GM12878 (cell line): ENCODE results near the gene FSD1L. TPM values are rescaled to one million over a fixed set of nuclear protein-coding genes. Genes with fewer than 3 reads are reported as not detected.

Experiments used
- ATAC-seq: fragments of 200-7000 bp; cut with Tn5 transposase; 3 replicates; pipeline ENCODE4 v1.9.1; 2020; ENCODE audit warnings: mild to moderate bottlenecking, moderate library complexity
- BruUV-seq: library from RNA; stranded (reverse); fragments of 400-500 nt; replicated peaks from 2 replicates; lab custom pipeline; 2021; lab: Mats Ljungman, UMichigan
- CTCF ChIA-PET: fragments of 300-600 bp; sonication (Branson Sonifier 250); formaldehyde crosslinking; extraction: SDS; loops from one replicate; lab custom pipeline; 2021; ENCODE audit warnings: inconsistent platforms; lab: Yijun Ruan, JAX
- POLR2A ChIA-PET: fragments of 350-600 bp; formaldehyde crosslinking; extraction: SDS; loops from one replicate; lab custom pipeline; 2021; ENCODE audit warnings: inconsistent platforms; lab: Charles Lee
- RAD21 ChIA-PET: fragments of 300-600 bp; sonication (Branson Sonifier 250); formaldehyde crosslinking; loops from one replicate; lab custom pipeline; 2023; ENCODE audit warnings: antibody characterized with exemption; ENCODE audit not compliant: unreplicated experiment; lab: Charles Lee
- SMC1A ChIA-PET: fragments of 300-600 bp; sonication (Branson Sonifier 250); formaldehyde crosslinking; loops from one replicate; lab custom pipeline; 2023; ENCODE audit not compliant: unreplicated experiment, uncharacterized antibody; lab: Charles Lee
- DNase-seq: peaks from one replicate; pipeline ENCODE4 v3.0.0-alpha.2; 2011; ENCODE audit warnings: low read depth, low spot score
- FAIRE-seq: peaks from 3 replicates; lab custom pipeline; 2011; peaks lifted over from hg19 to GRCh38; lab: Jason Lieb, UNC
- H2AFZ ChIP-seq: 2 replicates; pipeline ENCODE4 v1.6.0; 2011; ENCODE audit warnings: low read depth, low read length, control low read depth; ENCODE audit not compliant: control insufficient read depth
- H3K27ac ChIP-seq: 2 replicates; pipeline ENCODE4 v1.5.1; 2011; ENCODE audit warnings: control low read depth; ENCODE audit not compliant: control insufficient read depth, insufficient read depth
- H3K27me3 ChIP-seq, 2 experiments: replicated peaks in 1 of 2; 2 replicates each; pipeline versions ENCODE4 v1.6.0 to v1.6.1; 2011; ENCODE audit warnings: low read length in 1 of 2; ENCODE audit not compliant: control insufficient read depth in 2 of 2, insufficient read depth in 2 of 2
- H3K36me3 ChIP-seq, 2 experiments: 2 replicates each; pipeline ENCODE4 v1.5.1; 2011; ENCODE audit warnings: low read length in 1 of 2; ENCODE audit not compliant: control insufficient read depth in 2 of 2, insufficient read depth in 2 of 2
- H3K4me1 ChIP-seq: 2 replicates; pipeline ENCODE4 v1.6.1; 2011; ENCODE audit warnings: mild to moderate bottlenecking, low read length, moderate library complexity, mixed read lengths; ENCODE audit not compliant: control insufficient read depth, insufficient read depth
- H3K4me2 ChIP-seq: 2 replicates; pipeline ENCODE4 v1.6.0; 2011; ENCODE audit warnings: control low read depth; ENCODE audit not compliant: control insufficient read depth, insufficient read depth
- H3K4me3 ChIP-seq: fragments of 200-600 bp; sonication (generic); 2 replicates; pipeline ENCODE4 v1.5.1; 2016
- H3K79me2 ChIP-seq: 2 replicates; pipeline ENCODE4 v1.6.0; 2011; ENCODE audit warnings: low read length; ENCODE audit not compliant: control insufficient read depth, insufficient read depth
- H3K9ac ChIP-seq: 2 replicates; pipeline ENCODE4 v1.8.0; 2011; ENCODE audit warnings: low read length, control low read depth, mixed read lengths; ENCODE audit not compliant: control insufficient read depth, insufficient read depth
- H3K9me3 ChIP-seq: replicated peaks from 3 replicates; pipeline ENCODE4 v1.5.1; 2011; ENCODE audit warnings: mild to moderate bottlenecking, low read length; ENCODE audit not compliant: control insufficient read depth, insufficient read depth
- H4K20me1 ChIP-seq: 2 replicates; pipeline ENCODE4 v1.6.0; 2011; ENCODE audit not compliant: control insufficient read depth, insufficient read depth
- RUNX3 ChIP-seq: IDR thresholded peaks from 2 replicates; pipeline ENCODE4 v1.6.1; 2012; ENCODE audit warnings: low read length, inconsistent platforms
- WGBS: methylation state at CpG from one replicate; pipeline ENCODE4 v1.1.6; 2016; ENCODE audit warnings: low lambda C conversion rate; ENCODE audit not compliant: insufficient replicate concordance, insufficient coverage; ENCODE audit errors: missing lambda C conversion rate; 5-methylcytosine and 5-hydroxymethylcytosine counted together
- in situ Hi-C: fragments of 300-500 bp; cut with MboI; formaldehyde crosslinking; loops from 9 replicates; pipeline ENCODE4 v1.14.3; 2018; ENCODE audit warnings: mixed read lengths
- intact Hi-C: fragments of 100-400 bp; cut with micrococcal nuclease; formaldehyde crosslinking; loops from one replicate; pipeline ENCODE4 v1.14.2; 2022; ENCODE audit not compliant: unreplicated experiment
- polyA plus RNA-seq, 11 experiments: library from polyadenylated mRNA; depleted of rRNA in 4 of 11; unstranded in 6 of 11; stranded (reverse) in 5 of 11; fragments of >200 nt; fragmentation: Nextera tagmentation in 4 of 11; fragmentation: Illumina TruSeq in 1 of 11; extraction: Ambion mirVana in 4 of 11; extraction: Trizol in 1 of 11; gene quantifications; 1 replicate in 1 of 11; 2 replicates in 10 of 11; pipeline versions ENCODE4 v1.2.1 to v1.2.3, GENCODE V29; 2011 to 2016; ENCODE audit warnings: inconsistent platforms in 2 of 11, missing spikeins in 2 of 11, low read depth in 1 of 11
- total RNA-seq, 4 experiments: library from RNA; depleted of rRNA in 3 of 4; stranded (reverse); fragments of >200 nt in 3 of 4; fragmentation: Illumina TruSeq in 1 of 4; extraction: Trizol in 1 of 4; gene quantifications; 2 replicates each; pipeline versions ENCODE4 v1.2.1 to v1.2.3, GENCODE V29; 2013 to 2021
- TF ChIP-seq, protein P1 (sequence below): fragments of 450-650 bp; IDR thresholded peaks from 2 replicates; pipeline ENCODE4 v1.6.1; 2016; ENCODE audit warnings: mild to moderate bottlenecking, moderate library complexity, borderline replicate concordance

Gene FSD1L
- total and polyA plus RNA-seq, 10 of the 15 experiments (the other 5 are each of a cell fraction or from before 2014, with no cell fraction given) = 11.9 to 52.4 (median 17.0) TPM

GRCh38 chr9:105403552-105404248 is 44.1 kb upstream of the FSD1L start:
- no peaks in the 10 kb centered on the region for H4K20me1 ChIP-seq
- H3K4me1 ChIP-seq = no peaks in the 10 kb centered on the region; the same call in 1 of the 2 replicates
- no peak for ATAC-seq
- ChIA-PET SMC1A (interaction anchor here (0.9 to 2.2 kb wide), 4 partner anchors 11 to 156 kb away, joined by 3 to 8 read pairs (median 4); no protein-coding TSS in a partner anchor), POLR2A (no interaction called here), RAD21 (interaction anchor here (0.6 to 1.1 kb wide), 3 partner anchors 13 to 188 kb away, joined by 3 to 4 read pairs (median 3); no protein-coding TSS in a partner anchor)
- in situ Hi-C loops = no loop called here
- H3K27ac ChIP-seq = no peak overlapping the region
- BruUV-seq = no TSS peak
- no peak for TF ChIP-seq RUNX3
- TF ChIP-seq, protein P1, sequence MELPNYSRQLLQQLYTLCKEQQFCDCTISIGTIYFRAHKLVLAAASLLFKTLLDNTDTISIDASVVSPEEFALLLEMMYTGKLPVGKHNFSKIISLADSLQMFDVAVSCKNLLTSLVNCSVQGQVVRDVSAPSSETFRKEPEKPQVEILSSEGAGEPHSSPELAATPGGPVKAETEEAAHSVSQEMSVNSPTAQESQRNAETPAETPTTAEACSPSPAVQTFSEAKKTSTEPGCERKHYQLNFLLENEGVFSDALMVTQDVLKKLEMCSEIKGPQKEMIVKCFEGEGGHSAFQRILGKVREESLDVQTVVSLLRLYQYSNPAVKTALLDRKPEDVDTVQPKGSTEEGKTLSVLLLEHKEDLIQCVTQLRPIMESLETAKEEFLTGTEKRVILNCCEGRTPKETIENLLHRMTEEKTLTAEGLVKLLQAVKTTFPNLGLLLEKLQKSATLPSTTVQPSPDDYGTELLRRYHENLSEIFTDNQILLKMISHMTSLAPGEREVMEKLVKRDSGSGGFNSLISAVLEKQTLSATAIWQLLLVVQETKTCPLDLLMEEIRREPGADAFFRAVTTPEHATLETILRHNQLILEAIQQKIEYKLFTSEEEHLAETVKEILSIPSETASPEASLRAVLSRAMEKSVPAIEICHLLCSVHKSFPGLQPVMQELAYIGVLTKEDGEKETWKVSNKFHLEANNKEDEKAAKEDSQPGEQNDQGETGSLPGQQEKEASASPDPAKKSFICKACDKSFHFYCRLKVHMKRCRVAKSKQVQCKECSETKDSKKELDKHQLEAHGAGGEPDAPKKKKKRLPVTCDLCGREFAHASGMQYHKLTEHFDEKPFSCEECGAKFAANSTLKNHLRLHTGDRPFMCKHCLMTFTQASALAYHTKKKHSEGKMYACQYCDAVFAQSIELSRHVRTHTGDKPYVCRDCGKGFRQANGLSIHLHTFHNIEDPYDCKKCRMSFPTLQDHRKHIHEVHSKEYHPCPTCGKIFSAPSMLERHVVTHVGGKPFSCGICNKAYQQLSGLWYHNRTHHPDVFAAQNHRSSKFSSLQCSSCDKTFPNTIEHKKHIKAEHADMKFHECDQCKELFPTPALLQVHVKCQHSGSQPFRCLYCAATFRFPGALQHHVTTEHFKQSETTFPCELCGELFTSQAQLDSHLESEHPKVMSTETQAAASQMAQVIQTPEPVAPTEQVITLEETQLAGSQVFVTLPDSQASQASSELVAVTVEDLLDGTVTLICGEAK = no peak
- TF ChIP-seq, all 136 proteins: peak for 0
- H3K4me2 ChIP-seq = no peak overlapping the region
- H3K4me3 ChIP-seq = no peak overlapping the region
- FAIRE-seq (no peak), DNase-seq (no peak)
- no peak overlapping the region for H2AFZ ChIP-seq
- CTCF ChIA-PET = interaction anchor here (1.0 to 1.2 kb wide), 2 partner anchors 210 to 474 kb away, joined by 3 read pairs; no protein-coding TSS in a partner anchor
- H3K9ac ChIP-seq = no peak overlapping the region
- H3K27me3 ChIP-seq = no peaks in the 10 kb centered on the region
- H3K9me3 ChIP-seq = no peaks in the 10 kb centered on the region
- H3K79me2 ChIP-seq = no peaks in the 10 kb centered on the region
- no peaks in the 10 kb centered on the region for H3K36me3 ChIP-seq
- 78% methylated on average over 6 of the region's 6 CpGs for WGBS
- intact Hi-C loops = loop anchor here (5.0 kb wide), 1 partner anchor 221 kb away; no protein-coding TSS in a partner anchor
